CD4-positive, CD25-positive, alpha-beta regulatory T cell (primary cell): ENCODE measurements around the gene ING1. TPM values are rescaled to one million over a fixed set of nuclear protein-coding genes. Genes with fewer than 3 reads are reported as not detected.
A peak's percentile ranks its signal among the peaks of the same experiment; 100 is the strongest.
"Not testable (repeated sequence)": the region's sequence is repeated elsewhere in the genome, so short reads cannot be mapped to it uniquely, and the experiment has no call there.

Experiments
- ATAC-seq, 2 donors: fragments of 150-1000 bp; cut with Tn5 transposase; one replicate each; pipeline ENCODE4 v1.10.0; 2021; ENCODE audit warnings: low read depth in 2 of 2, moderate number of reproducible peaks in 2 of 2, moderate library complexity in 1 of 2
- DNase-seq, 3 donors: peaks; one replicate each; pipeline versions ENCODE4 v3.0.0 to v3.0.0-alpha.2; 2012 to 2022; ENCODE audit warnings: mixed read lengths in 1 of 3
- H3K27ac ChIP-seq: one replicate; pipeline ENCODE4 v1.7.0; 2013; ENCODE audit warnings: mild to moderate bottlenecking, low read length; ENCODE audit not compliant: insufficient read depth, poor library complexity, severe bottlenecking
- H3K27me3 ChIP-seq: one replicate; pipeline ENCODE4 v1.7.0; 2013; ENCODE audit warnings: low read length; ENCODE audit not compliant: control insufficient read depth, insufficient read depth
- H3K36me3 ChIP-seq: one replicate; pipeline ENCODE4 v1.7.0; 2013; ENCODE audit warnings: mild to moderate bottlenecking, low read length, moderate library complexity; ENCODE audit not compliant: control insufficient read depth, insufficient read depth
- H3K4me1 ChIP-seq: 2 replicates; pipeline ENCODE4 v1.7.0; 2013; ENCODE audit warnings: mild to moderate bottlenecking, low read length; ENCODE audit not compliant: insufficient read depth, control insufficient read depth, poor library complexity, severe bottlenecking
- H3K4me3 ChIP-seq: one replicate; pipeline ENCODE4 v1.7.0; 2013; ENCODE audit warnings: low read depth, mild to moderate bottlenecking, low read length, moderate library complexity
- H3K9me3 ChIP-seq, 2 experiments: 1 replicate in 1 of 2; 2 replicates in 1 of 2; pipeline ENCODE4 v1.7.0; 2013; ENCODE audit warnings: low read length in 2 of 2, mild to moderate bottlenecking in 1 of 2, moderate library complexity in 1 of 2; ENCODE audit not compliant: control insufficient read depth in 2 of 2
- H3K27ac Mint-ChIP-seq, 3 donors: one replicate each; pipeline ENCODE4 v1.8.0; 2020 to 2022; ENCODE audit warnings: mild to moderate bottlenecking in 3 of 3, mixed read lengths in 3 of 3, moderate library complexity in 2 of 3
- H3K27me3 Mint-ChIP-seq: one replicate; pipeline ENCODE4 v1.8.0; 2022; ENCODE audit warnings: mild to moderate bottlenecking, mixed read lengths
- H3K36me3 Mint-ChIP-seq: one replicate; pipeline ENCODE4 v1.8.0; 2020; ENCODE audit warnings: mixed read lengths
- H3K4me1 Mint-ChIP-seq, 4 donors: one replicate each; pipeline ENCODE4 v1.8.0; 2020 to 2022; ENCODE audit warnings: mixed read lengths in 4 of 4, mild to moderate bottlenecking in 1 of 4
- H3K4me3 Mint-ChIP-seq, 4 donors: one replicate each; pipeline ENCODE4 v1.8.0; 2020 to 2022; ENCODE audit warnings: mild to moderate bottlenecking in 4 of 4, mixed read lengths in 4 of 4, moderate library complexity in 3 of 4
- H3K9me3 Mint-ChIP-seq, 7 donors: one replicate each; pipeline ENCODE4 v1.8.0; 2020 to 2022; ENCODE audit warnings: mixed read lengths in 7 of 7, mild to moderate bottlenecking in 3 of 7, moderate library complexity in 2 of 7
- polyA plus RNA-seq, 4 donors: library from polyadenylated mRNA; unstranded; fragments of 300-500 nt; fragmentation: Illumina TruSeq; gene quantifications; one replicate each; pipeline ENCODE4 v1.2.3, GENCODE V29; 2021
- total RNA-seq: library from RNA; stranded (reverse); gene quantifications from one replicate; pipeline ENCODE4 v1.2.3, GENCODE V29; 2022

ING1 gene, protein sequence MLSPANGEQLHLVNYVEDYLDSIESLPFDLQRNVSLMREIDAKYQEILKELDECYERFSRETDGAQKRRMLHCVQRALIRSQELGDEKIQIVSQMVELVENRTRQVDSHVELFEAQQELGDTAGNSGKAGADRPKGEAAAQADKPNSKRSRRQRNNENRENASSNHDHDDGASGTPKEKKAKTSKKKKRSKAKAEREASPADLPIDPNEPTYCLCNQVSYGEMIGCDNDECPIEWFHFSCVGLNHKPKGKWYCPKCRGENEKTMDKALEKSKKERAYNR
- total RNA-seq (16.8 TPM), polyA plus RNA-seq (10 to 100 TPM; 13.1 to 16.4 (median 14.8) TPM)

DNA sequence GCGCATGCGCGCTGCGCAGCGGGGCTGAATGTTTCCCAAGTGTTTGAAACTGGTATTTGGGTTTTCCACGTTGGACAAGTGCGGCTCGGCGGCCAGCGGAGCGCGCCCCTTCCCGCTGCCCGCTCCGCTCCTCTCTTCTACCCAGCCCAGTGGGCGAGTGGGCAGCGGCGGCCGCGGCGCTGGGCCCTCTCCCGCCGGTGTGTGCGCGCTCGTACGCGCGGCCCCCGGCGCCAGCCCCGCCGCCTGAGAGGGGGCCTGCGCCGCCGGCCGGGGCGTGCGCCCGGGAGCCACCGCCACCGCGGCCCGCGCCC is at the start of gene ING1:
Gene ING1, plus strand, starts transcription at position 59 of the 311 bp plus-strand sequence. CDS start 450 bp downstream, outside the sequence.
- Mint-ChIP-seq H3K9me3 (peaks cover 0 to 2% (median 0%) of the 10 kb centered on the region in 7 donors), H3K27ac (peak within 1 kb of the TSS; percentile 96 to 98 (median 97)), H3K27me3 (peaks cover 18% of the 10 kb centered on the region), H3K36me3 (no peaks in the 10 kb centered on the region), H3K4me3 (peak within 1 kb of the TSS; percentile 96 to 100 (median 99)), H3K4me1 (peaks cover 7 to 31% (median 23%) of the 10 kb centered on the region in 4 donors)
- Histone ChIP-seq H3K9me3 (no peaks in the 10 kb centered on the region), H3K36me3 (no peaks in the 10 kb centered on the region), H3K4me3 (peak within 1 kb of the TSS; percentile 70), H3K27ac (peak within 1 kb of the TSS; percentile 97), H3K27me3 (no peaks in the 10 kb centered on the region), H3K4me1 (peaks cover 31% of the 10 kb centered on the region)
- ATAC-seq (no peak), DNase-seq (no peak)

- Histone ChIP-seq H3K4me3 (no peak overlapping the region), H3K4me1 (no peaks in the 10 kb centered on the region), H3K27ac (no peak overlapping the region), H3K27me3 (no peaks in the 10 kb centered on the region), H3K9me3 (peaks cover 2 to 3% of the 10 kb centered on the region in 2 experiments), H3K36me3 (peaks cover 58% of the 10 kb centered on the region)
- no peaks in the 10 kb centered on the region for H3K27me3 Mint-ChIP-seq
- peaks cover 55% of the 10 kb centered on the region for H3K36me3 Mint-ChIP-seq
- no peak overlapping the region for H3K27ac Mint-ChIP-seq
- ATAC-seq (no peak), DNase-seq (no peak)
- H3K4me3 Mint-ChIP-seq = no peak overlapping the region
- H3K9me3 Mint-ChIP-seq = peaks cover 0 to 3% (median 0%) of the 10 kb centered on the region in 7 donors
- H3K4me1 Mint-ChIP-seq = peaks cover 4 to 14% (median 7%) of the 10 kb centered on the region in 4 donors
These were observed 49.5 kb upstream of the ING1 start for GRCh38 chr13:110664041-110664440.

DNA sequence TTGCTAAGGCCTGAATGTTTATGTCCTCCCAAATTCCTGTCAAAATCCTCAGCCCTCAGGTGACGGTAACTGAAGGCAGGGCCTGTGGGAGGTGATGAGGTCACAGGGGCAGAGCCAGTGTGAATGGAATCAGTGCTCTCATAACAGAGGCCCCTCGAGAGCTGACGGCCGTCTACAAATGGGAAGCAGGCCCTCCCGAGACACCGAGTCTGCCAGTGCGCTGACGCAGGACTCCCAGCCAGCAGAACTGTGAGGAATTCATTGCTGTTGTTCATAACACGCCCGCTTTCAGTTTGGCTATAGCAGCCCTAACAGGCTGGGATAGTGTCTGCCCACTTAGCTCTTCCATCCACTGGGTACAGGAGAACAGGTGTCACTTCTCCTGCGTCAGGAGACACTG is 48.8 kb upstream of the ING1 start:
- Mint-ChIP-seq H3K9me3 (peaks cover 0 to 3% (median 0%) of the 10 kb centered on the region in 7 donors), H3K36me3 (peaks cover 50% of the 10 kb centered on the region), H3K4me1 (peaks cover 0 to 8% (median 2%) of the 10 kb centered on the region in 4 donors), H3K27ac (peak overlapping the region in 1 of 3 donors; percentile 58), H3K27me3 (no peaks in the 10 kb centered on the region), H3K4me3 (no peak overlapping the region)
- H3K9me3 ChIP-seq = peaks cover 2 to 3% of the 10 kb centered on the region in 2 experiments
- no peak overlapping the region for H3K4me3 ChIP-seq
- ATAC-seq (no peak), DNase-seq (no peak)
- H3K4me1 ChIP-seq = no peaks in the 10 kb centered on the region
- no peak overlapping the region for H3K27ac ChIP-seq
- H3K27me3 ChIP-seq = no peaks in the 10 kb centered on the region
- peaks cover 61% of the 10 kb centered on the region for H3K36me3 ChIP-seq

GRCh38 chr13:110665491-110666254 is 47.8 kb upstream of the ING1 start:
- no peak overlapping the region for H3K4me3 Mint-ChIP-seq
- no peak overlapping the region for H3K27ac Mint-ChIP-seq
- Histone ChIP-seq H3K36me3 (peaks cover 61% of the 10 kb centered on the region), H3K27ac (no peak overlapping the region), H3K4me3 (no peak overlapping the region), H3K4me1 (no peaks in the 10 kb centered on the region), H3K9me3 (peaks cover 0 to 3% of the 10 kb centered on the region in 2 experiments), H3K27me3 (no peaks in the 10 kb centered on the region)
- H3K36me3 Mint-ChIP-seq = peaks cover 48% of the 10 kb centered on the region
- H3K4me1 Mint-ChIP-seq = peaks cover 0 to 3% (median 1%) of the 10 kb centered on the region in 4 donors
- ATAC-seq (no peak), DNase-seq (no peak)
- no peaks in the 10 kb centered on the region for H3K27me3 Mint-ChIP-seq
- H3K9me3 Mint-ChIP-seq = peaks cover 0 to 3% (median 0%) of the 10 kb centered on the region in 7 donors

GRCh38 chr13:110666255-110666533 is 47.3 kb upstream of the ING1 start:
- Histone ChIP-seq H3K9me3 (no peaks in the 10 kb centered on the region), H3K4me1 (no peaks in the 10 kb centered on the region), H3K36me3 (peaks cover 63% of the 10 kb centered on the region), H3K27ac (no peak overlapping the region), H3K4me3 (no peak overlapping the region), H3K27me3 (no peaks in the 10 kb centered on the region)
- Mint-ChIP-seq H3K4me1 (peaks cover 0 to 8% (median 2%) of the 10 kb centered on the region in 4 donors), H3K27ac (no peak overlapping the region), H3K9me3 (peaks cover 0 to 3% (median 0%) of the 10 kb centered on the region in 7 donors), H3K27me3 (no peaks in the 10 kb centered on the region), H3K36me3 (peaks cover 48% of the 10 kb centered on the region), H3K4me3 (no peak overlapping the region)
- no peak for ATAC-seq
- no peak for DNase-seq

DNA sequence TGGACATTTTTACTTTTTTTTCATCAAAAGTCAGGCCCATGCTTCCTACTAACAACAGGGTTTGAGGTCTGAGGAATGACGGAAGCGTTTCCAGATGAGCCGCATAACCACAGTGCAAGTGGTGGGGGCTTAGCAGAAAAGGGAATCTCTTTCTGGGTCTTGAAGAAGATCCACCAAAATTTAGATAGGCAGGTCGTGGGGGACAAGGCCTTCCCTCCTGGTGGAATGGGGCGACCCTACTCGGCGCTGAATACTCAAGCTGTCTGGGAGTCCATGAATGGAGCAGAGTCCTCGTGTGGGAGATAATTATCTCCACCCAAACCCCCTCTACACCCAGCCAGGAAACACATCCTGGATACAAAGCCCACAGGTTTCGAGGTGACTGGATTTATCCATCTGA is 44.5 kb upstream of the ING1 start:
- Mint-ChIP-seq H3K36me3 (peaks cover 42% of the 10 kb centered on the region), H3K4me1 (peaks cover 0 to 27% (median 13%) of the 10 kb centered on the region in 4 donors), H3K4me3 (no peak overlapping the region)

DNA sequence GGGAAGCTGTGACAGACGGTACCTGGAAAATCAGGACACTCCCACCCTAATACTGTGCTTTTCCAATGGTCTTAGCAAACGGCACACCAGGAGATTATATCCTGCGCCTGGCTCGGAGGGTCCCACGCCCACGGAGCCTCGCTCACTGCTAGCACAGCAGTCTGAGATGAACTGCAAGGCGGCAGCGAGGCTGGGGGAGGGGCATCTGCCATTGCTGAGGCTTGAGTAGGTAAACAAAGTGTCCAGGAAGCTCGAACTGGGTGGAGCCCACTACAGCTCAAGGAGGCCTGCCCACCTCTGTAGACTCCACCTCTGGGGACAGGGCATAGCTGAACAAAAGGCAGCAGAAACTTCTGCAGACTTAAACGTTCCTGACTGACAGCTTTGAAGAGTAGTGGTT is 43.7 kb upstream of the ING1 start:
- not testable (repeated sequence) for H3K27ac Mint-ChIP-seq

More for the DNA sequence above, 44.5 kb upstream of the ING1 start:
- Histone ChIP-seq H3K36me3 (peaks cover 43% of the 10 kb centered on the region), H3K4me1 (no peaks in the 10 kb centered on the region), H3K27ac (no peak overlapping the region), H3K9me3 (no peaks in the 10 kb centered on the region), H3K27me3 (no peaks in the 10 kb centered on the region), H3K4me3 (no peak overlapping the region)
- H3K9me3 Mint-ChIP-seq = peaks cover 0 to 2% (median 0%) of the 10 kb centered on the region in 7 donors
- H3K27ac Mint-ChIP-seq = no peak overlapping the region
- ATAC-seq (no peak), DNase-seq (no peak)
- H3K27me3 Mint-ChIP-seq = no peaks in the 10 kb centered on the region

More for the DNA sequence above, 43.7 kb upstream of the ING1 start:
- H3K27me3 ChIP-seq, ATAC-seq, H3K27me3 Mint-ChIP-seq, H3K4me3 ChIP-seq, H3K27ac ChIP-seq, H3K9me3 ChIP-seq, DNase-seq, H3K9me3 Mint-ChIP-seq, H3K4me1 ChIP-seq, H3K4me3 Mint-ChIP-seq: not testable (repeated sequence)
- H3K36me3 ChIP-seq = peaks cover 36% of the 10 kb centered on the region
- peaks cover 0 to 28% (median 14%) of the 10 kb centered on the region in 4 donors for H3K4me1 Mint-ChIP-seq
- peaks cover 48% of the 10 kb centered on the region for H3K36me3 Mint-ChIP-seq
